Bronchial epithelial cell (primary cell): Measurements from ENCODE around the gene MYZAP. TPM values are rescaled to one million over a fixed set of nuclear protein-coding genes. Genes with fewer than 3 reads are reported as not detected.

Experiments
- DNase-seq: peaks from one replicate; pipeline ENCODE4 v3.0.0-alpha.2; 2010; ENCODE audit warnings: low read depth
- FAIRE-seq: peaks from 2 replicates; lab custom pipeline; 2011; peaks lifted over from hg19 to GRCh38; lab: Jason Lieb, UNC
- H3K27me3 ChIP-seq: 2 replicates; pipeline ENCODE4 v1.5.1; 2011; ENCODE audit warnings: low read length; ENCODE audit not compliant: control insufficient read depth, insufficient read depth
- H3K36me3 ChIP-seq: 2 replicates; pipeline ENCODE4 v1.5.1; 2011; ENCODE audit warnings: low read length; ENCODE audit not compliant: control insufficient read depth, insufficient read depth
- H3K4me3 ChIP-seq: 2 replicates; pipeline ENCODE4 v1.5.1; 2011; ENCODE audit warnings: mild to moderate bottlenecking, low read depth, low read length, control low read depth
- CTCF ChIP-seq: IDR thresholded peaks from 2 replicates; pipeline ENCODE4 v1.5.1; 2011; ENCODE audit warnings: mild to moderate bottlenecking, moderate library complexity, low read length, control low read depth, inconsistent platforms; ENCODE audit not compliant: insufficient read depth, severe bottlenecking
- total RNA-seq: library from RNA; depleted of rRNA; stranded (reverse); fragments of >200 nt; gene quantifications from 2 replicates; pipeline ENCODE4 v1.2.1, GENCODE V29; 2014

MYZAP gene
- total RNA-seq, 1 donor from 2014 or later, result 2.4 TPM

GRCh38 chr15:57586661-57587424 lies 4.9 kb upstream of the MYZAP start:
- no peak for TF ChIP-seq CTCF
- DNase-seq (peak; percentile 59), FAIRE-seq (no peak)

GRCh38 chr15:57589281-57589680 lies 2.4 kb upstream of the MYZAP start:
- no peak for TF ChIP-seq CTCF
- no peak for DNase-seq
- Histone ChIP-seq H3K36me3 (no peaks in the 10 kb centered on the region), H3K27me3 (no peaks in the 10 kb centered on the region), H3K4me3 (no peak overlapping the region)
- FAIRE-seq, result no peak

More at GRCh38 chr15:57586661-57587424, 4.9 kb upstream of the MYZAP start:
- Histone ChIP-seq H3K4me3 (no peak overlapping the region), H3K36me3 (no peaks in the 10 kb centered on the region), H3K27me3 (no peaks in the 10 kb centered on the region)

GRCh38 chr15:57589754-57590153 lies 1.9 kb upstream of the MYZAP start:
- FAIRE-seq (no peak), DNase-seq (no peak)
- TF ChIP-seq CTCF, result no peak

GRCh38 chr15:57591237-57591821 lies 375 bp upstream of the MYZAP start:
- no peak for TF ChIP-seq CTCF
- FAIRE-seq, result no peak
- H3K27me3 ChIP-seq, result no peaks in the 10 kb centered on the region
- DNase-seq, result peak; percentile 57
- H3K4me3 ChIP-seq, result peak overlapping the region; percentile 56
- H3K36me3 ChIP-seq, result no peaks in the 10 kb centered on the region

More at GRCh38 chr15:57589754-57590153, 1.9 kb upstream of the MYZAP start:
- H3K27me3 ChIP-seq, result no peaks in the 10 kb centered on the region
- no peaks in the 10 kb centered on the region for H3K36me3 ChIP-seq
- no peak overlapping the region for H3K4me3 ChIP-seq

GRCh38 chr15:57592426-57592825 lies 722 bp downstream of the MYZAP start:
- Histone ChIP-seq H3K36me3 (no peaks in the 10 kb centered on the region), H3K27me3 (no peaks in the 10 kb centered on the region), H3K4me3 (peak overlapping the region; percentile 56)
- FAIRE-seq (no peak), DNase-seq (no peak)
- TF ChIP-seq CTCF, result no peak
